GM21529 (cell line): ENCODE results near the gene AGPAT3.

Experiments used
- ATAC-seq: cut with Tn5 transposase; IDR thresholded peaks from one replicate; pipeline ENCODE4 v1.9.1; 2021; ENCODE audit not compliant: unreplicated experiment

Gene AGPAT3

GRCh38 chr21:43905726-43906455, 40.9 kb downstream of the AGPAT3 start:
- ATAC-seq, result no peak

- no peak for ATAC-seq
Measured at GRCh38 chr21:43906585-43907370, 41.8 kb downstream of the AGPAT3 start.

GRCh38 chr21:43907751-43908150, 42.7 kb downstream of the AGPAT3 start:
- no peak for ATAC-seq

GRCh38 chr21:43908167-43908566, 43.1 kb downstream of the AGPAT3 start:
- no peak for ATAC-seq

- ATAC-seq, result no peak
Measured at GRCh38 chr21:43909741-43910400, 44.8 kb downstream of the AGPAT3 start.

DNA sequence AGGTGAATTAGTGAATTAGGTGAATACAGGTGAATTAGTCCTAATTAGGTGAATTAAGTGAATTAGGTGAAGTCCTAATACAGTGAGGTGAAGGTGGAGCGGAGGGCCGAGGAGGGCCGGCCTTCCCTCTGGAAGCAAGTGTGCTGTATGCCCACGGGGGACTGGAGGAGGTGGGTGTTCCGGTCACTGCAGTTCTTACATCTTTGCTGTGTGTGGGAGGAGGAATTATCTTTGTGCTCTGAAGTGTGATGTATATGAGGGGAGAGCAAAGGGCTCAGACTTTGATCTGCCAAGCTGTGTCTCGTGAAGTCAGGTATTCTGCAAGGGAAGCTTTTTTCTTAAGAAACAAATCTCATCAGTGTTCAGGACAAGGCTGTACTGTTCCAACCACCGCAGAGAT, 45.4 kb downstream of the AGPAT3 start:
- ATAC-seq, result no peak

DNA sequence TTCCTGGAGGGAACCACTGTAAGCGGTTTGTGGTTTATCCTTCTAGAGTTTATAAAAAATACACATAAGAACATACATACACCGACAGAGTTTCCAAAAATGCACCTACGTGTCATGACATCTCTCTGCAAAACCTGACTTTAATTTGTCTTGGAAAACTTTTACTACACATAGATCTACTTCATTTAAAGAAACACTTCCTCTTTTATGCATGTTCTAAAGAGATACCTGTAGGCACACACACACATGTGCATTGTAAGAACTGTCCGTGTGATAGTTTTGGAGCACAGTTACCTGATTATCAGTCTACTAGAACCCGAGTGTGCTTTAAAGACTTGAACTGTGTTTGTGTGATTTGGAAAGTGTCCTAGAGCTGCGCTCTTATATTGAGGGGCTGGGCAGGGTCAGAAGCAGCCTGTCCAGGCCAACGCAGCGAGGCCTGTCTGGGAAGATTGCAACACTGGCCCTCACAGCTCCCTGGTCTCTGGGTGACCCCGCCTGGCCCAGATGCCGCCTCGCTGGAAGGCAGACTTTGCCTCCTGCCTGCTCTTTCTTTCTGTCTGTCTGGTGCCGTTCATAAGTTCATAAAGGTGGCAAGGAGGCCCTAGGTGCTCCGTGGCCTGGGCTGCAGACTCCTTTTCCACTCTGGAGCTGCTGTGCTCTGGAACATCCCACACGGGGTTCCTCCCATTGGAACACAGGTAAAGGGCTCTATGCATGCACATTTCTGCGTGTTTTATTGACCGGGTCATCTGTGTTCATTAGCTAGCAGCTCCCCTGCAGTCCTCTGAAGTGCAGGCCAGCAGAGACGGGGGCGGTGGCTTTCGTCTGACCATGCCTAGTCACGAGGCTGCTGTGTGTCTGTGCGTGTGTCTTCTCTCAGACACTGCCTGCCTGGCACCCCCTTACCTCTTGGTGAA, 46.3 kb downstream of the AGPAT3 start:
- ATAC-seq, result no peak

DNA sequence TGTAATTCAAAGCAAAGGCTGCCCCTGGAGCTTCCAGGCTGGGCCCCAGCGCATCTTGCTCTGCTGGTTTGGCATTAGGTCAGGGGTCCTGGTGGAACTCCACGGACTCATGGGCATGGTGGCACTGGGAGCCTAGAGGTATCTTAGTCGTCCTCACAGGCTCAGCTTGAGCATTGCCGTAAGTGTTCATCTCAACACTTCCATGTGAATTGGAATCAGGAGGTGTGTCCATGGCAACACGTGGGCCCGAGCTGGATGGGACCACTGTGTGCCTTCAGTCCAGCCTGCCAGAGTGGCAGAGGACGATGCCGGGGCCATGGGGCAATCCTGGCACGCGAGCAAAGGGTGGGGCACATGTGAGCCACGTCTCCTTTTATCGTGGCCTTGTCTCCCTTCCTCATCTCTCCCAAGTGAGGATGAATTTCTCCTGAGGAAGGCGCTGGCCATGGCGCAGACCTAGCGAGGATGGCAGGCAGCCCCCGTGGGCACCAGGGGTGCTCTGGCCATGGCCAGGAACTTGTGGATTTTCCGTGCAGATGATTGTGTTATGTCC, 47.0 kb downstream of the AGPAT3 start:
- ATAC-seq, result no peak

GRCh38 chr21:43912500-43912899, 47.5 kb downstream of the AGPAT3 start:
- no peak for ATAC-seq

GRCh38 chr21:43912910-43913309, 47.9 kb downstream of the AGPAT3 start:
- ATAC-seq, result no peak

GRCh38 chr21:43913928-43914327, 48.9 kb downstream of the AGPAT3 start:
- ATAC-seq, result no peak

- ATAC-seq, result no peak
Measured at GRCh38 chr21:43916076-43916475, 51.1 kb downstream of the AGPAT3 start.

- ATAC-seq, result peak; percentile 43
Measured at GRCh38 chr21:43916691-43917514, 51.9 kb downstream of the AGPAT3 start.

GRCh38 chr21:43917515-43918384, 52.7 kb downstream of the AGPAT3 start:
- ATAC-seq, result no peak

- no peak for ATAC-seq
Measured at GRCh38 chr21:43918385-43918947, 53.4 kb downstream of the AGPAT3 start.

DNA sequence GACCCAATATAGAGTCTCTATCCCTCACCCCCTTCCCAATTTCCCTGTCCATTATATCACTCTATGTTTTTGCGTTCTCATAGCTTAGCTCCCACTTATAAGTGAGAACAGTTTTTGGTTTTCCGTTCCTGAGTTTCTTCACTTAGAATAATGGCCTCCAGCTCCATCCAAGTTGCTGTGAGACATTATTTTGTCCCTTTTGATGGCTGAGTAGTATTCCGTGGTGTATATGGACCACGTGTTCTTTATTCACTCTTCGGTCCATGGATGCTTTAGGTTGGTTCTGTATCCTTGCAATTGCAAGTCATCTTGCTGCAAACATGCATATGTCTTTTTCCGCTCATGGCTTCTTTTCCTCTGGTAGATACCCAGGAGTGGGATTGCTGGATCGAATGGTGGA, 54.3 kb downstream of the AGPAT3 start:
- ATAC-seq, result no peak

DNA sequence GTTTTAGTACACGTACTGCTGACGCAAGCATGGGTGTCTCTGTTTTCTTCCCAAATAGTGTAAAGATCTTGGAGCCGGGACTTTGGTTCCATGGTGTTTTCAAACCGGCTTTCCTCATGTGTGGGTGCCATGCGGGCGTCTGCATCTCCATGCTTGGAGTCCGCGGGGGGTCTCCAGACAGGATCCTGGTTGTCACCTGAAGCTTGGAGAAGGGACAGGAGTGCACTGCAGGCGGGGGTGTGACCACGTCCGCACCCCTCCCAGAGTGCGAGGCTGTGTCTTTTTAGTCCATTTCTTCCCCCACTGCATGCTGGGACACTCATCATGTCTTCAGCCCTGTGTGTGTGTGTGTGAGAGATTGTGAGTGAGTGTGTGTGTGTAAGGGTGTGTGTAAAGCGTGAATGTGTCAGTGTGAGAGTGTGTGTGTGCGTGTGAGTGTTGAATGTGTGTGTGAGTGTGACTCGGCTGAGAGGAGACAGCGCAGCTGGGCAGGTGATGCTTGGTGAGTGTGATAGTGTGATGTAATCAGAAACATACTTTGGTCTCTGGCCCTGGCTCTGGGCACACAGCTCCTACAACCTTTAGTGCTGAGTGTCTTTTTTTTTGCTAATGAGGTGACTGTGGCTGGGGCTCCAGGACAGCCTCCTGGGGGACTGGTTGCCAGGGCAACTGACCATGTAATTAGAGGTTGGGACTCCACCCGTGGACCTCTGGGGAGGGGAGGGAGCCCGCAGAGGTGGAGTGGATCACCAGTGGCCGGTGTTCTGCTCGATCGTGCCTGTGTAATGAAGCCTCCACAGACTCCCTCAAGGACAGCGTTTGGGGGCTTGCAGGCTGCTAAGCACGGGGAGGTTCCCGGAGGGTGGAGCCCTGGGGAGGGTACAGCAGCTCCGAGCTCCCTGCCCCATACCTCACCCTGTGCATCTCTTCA, 55.1 kb downstream of the AGPAT3 start:
- peak; percentile 43 for ATAC-seq
